Measurements from ENCODE around the gene KRTAP10-12.

The KRTAP10-12 gene

GRCh38 chr21:44712203-44713028 lies 15.4 kb downstream of the KRTAP10-12 start:
- no peak for DNase-seq (ENCODE audit: low read depth)

- no peak for DNase-seq (ENCODE audit: low read depth)
Measured at GRCh38 chr21:44713130-44713529, 16.2 kb downstream of the KRTAP10-12 start.

GRCh38 chr21:44713846-44714245 lies 16.9 kb downstream of the KRTAP10-12 start:
- DNase-seq (ENCODE audit: low read depth), result no peak

- DNase-seq (ENCODE audit: low read depth), result no peak
Measured at GRCh38 chr21:44714905-44715304, 17.9 kb downstream of the KRTAP10-12 start.

- no peak for DNase-seq (ENCODE audit: low read depth)
Measured at GRCh38 chr21:44716984-44717383, 20.0 kb downstream of the KRTAP10-12 start.

- no peak for DNase-seq (ENCODE audit: low read depth)
Measured at GRCh38 chr21:44718093-44718492, 21.1 kb downstream of the KRTAP10-12 start.

GRCh38 chr21:44718571-44718970 lies 21.6 kb downstream of the KRTAP10-12 start:
- DNase-seq (ENCODE audit: low read depth), result no peak

GRCh38 chr21:44720170-44720569 lies 23.2 kb downstream of the KRTAP10-12 start:
- DNase-seq (ENCODE audit: low read depth), result no peak

- DNase-seq (ENCODE audit: low read depth), result no peak
Measured at GRCh38 chr21:44722731-44723130, 25.8 kb downstream of the KRTAP10-12 start.

- DNase-seq (ENCODE audit: low read depth), result no peak
Measured at GRCh38 chr21:44723177-44724131, 26.5 kb downstream of the KRTAP10-12 start.

- DNase-seq (ENCODE audit: low read depth), result no peak
Measured at GRCh38 chr21:44724196-44724595, 27.2 kb downstream of the KRTAP10-12 start.

GRCh38 chr21:44724926-44725325 lies 28.0 kb downstream of the KRTAP10-12 start:
- no peak for DNase-seq (ENCODE audit: low read depth)

- no peak for DNase-seq (ENCODE audit: low read depth)
Measured at GRCh38 chr21:44726826-44727225, 29.9 kb downstream of the KRTAP10-12 start.

- DNase-seq (ENCODE audit: low read depth), result no peak
Measured at GRCh38 chr21:44727321-44727720, 30.3 kb downstream of the KRTAP10-12 start.

GRCh38 chr21:44727757-44728156 lies 30.8 kb downstream of the KRTAP10-12 start:
- no peak for DNase-seq (ENCODE audit: low read depth)

- DNase-seq (ENCODE audit: low read depth), result no peak
Measured at GRCh38 chr21:44728716-44729115, 31.7 kb downstream of the KRTAP10-12 start.

- no peak for DNase-seq (ENCODE audit: low read depth)
Measured at GRCh38 chr21:44729336-44730027, 32.5 kb downstream of the KRTAP10-12 start.

GRCh38 chr21:44730028-44730395 lies 33.0 kb downstream of the KRTAP10-12 start:
- DNase-seq (ENCODE audit: low read depth), result no peak

GRCh38 chr21:44730951-44731579 lies 34.1 kb downstream of the KRTAP10-12 start:
- no peak for DNase-seq (ENCODE audit: low read depth)

GRCh38 chr21:44732263-44732662 lies 35.3 kb downstream of the KRTAP10-12 start:
- no peak for DNase-seq (ENCODE audit: low read depth)

GRCh38 chr21:44732956-44733355 lies 36.0 kb downstream of the KRTAP10-12 start:
- DNase-seq (ENCODE audit: low read depth), result no peak
